Astrocyte (in vitro differentiated cells and primary cell): Measurements from ENCODE around the gene MYL3. TPM values are rescaled to one million over a fixed set of nuclear protein-coding genes. Genes with fewer than 3 reads are reported as not detected.

ENCODE experiments used
- DNase-seq: peaks from one replicate; pipeline ENCODE4 v3.0.0-alpha.2; 2010; ENCODE audit warnings: low read depth
- FAIRE-seq: peaks from 2 replicates; lab custom pipeline; 2011; peaks lifted over from hg19 to GRCh38; lab: Jason Lieb, UNC
- H2AFZ ChIP-seq: 2 replicates; pipeline ENCODE4 v1.6.0; 2012; ENCODE audit warnings: low read depth, low read length, inconsistent platforms
- H3K27ac ChIP-seq: 2 replicates; pipeline ENCODE4 v1.5.1; 2011; ENCODE audit warnings: low read depth, low read length, inconsistent platforms
- H3K27me3 ChIP-seq: 2 replicates; pipeline ENCODE4 v1.6.0; 2011; ENCODE audit warnings: low read length, inconsistent platforms; ENCODE audit not compliant: insufficient read depth
- H3K36me3 ChIP-seq: 2 replicates; pipeline ENCODE4 v1.5.1; 2011; ENCODE audit warnings: low read length, inconsistent platforms; ENCODE audit not compliant: insufficient read depth
- H3K4me1 ChIP-seq: 2 replicates; pipeline ENCODE4 v1.5.1; 2011; ENCODE audit warnings: low read length, inconsistent platforms; ENCODE audit not compliant: insufficient read depth
- H3K4me2 ChIP-seq: 2 replicates; pipeline ENCODE4 v1.6.0; 2012; ENCODE audit warnings: low read length, inconsistent platforms
- H3K4me3 ChIP-seq: 2 replicates; pipeline ENCODE4 v1.5.1; 2011; ENCODE audit warnings: low read depth, mild to moderate bottlenecking, low read length, inconsistent platforms; ENCODE audit not compliant: insufficient read depth
- H3K79me2 ChIP-seq: 2 replicates; pipeline ENCODE4 v1.6.0; 2012; ENCODE audit warnings: mild to moderate bottlenecking, low read length, inconsistent platforms; ENCODE audit not compliant: insufficient read depth
- H3K9ac ChIP-seq: 2 replicates; pipeline ENCODE4 v1.6.0; 2012; ENCODE audit warnings: mild to moderate bottlenecking, low read length, inconsistent platforms
- H3K9me3 ChIP-seq: 2 replicates; pipeline ENCODE4 v1.5.1; 2012; ENCODE audit warnings: low read depth, mild to moderate bottlenecking, low read length, inconsistent platforms; ENCODE audit not compliant: insufficient read depth
- H4K20me1 ChIP-seq: 2 replicates; pipeline ENCODE4 v1.6.0; 2012; ENCODE audit warnings: low read length, inconsistent platforms; ENCODE audit not compliant: insufficient read depth
- H3K27ac Mint-ChIP-seq: one replicate; pipeline ENCODE4 v1.8.0; 2021; ENCODE audit warnings: mild to moderate bottlenecking, mixed read lengths; ENCODE audit not compliant: unreplicated experiment
- H3K27me3 Mint-ChIP-seq: one replicate; pipeline ENCODE4 v1.8.0; 2021; ENCODE audit warnings: low read depth, mixed read lengths; ENCODE audit not compliant: unreplicated experiment
- H3K36me3 Mint-ChIP-seq: one replicate; pipeline ENCODE4 v1.8.0; 2021; ENCODE audit warnings: low read depth, mixed read lengths; ENCODE audit not compliant: unreplicated experiment
- H3K4me1 Mint-ChIP-seq: one replicate; pipeline ENCODE4 v1.8.0; 2021; ENCODE audit warnings: low read depth, mixed read lengths; ENCODE audit not compliant: unreplicated experiment
- H3K4me3 Mint-ChIP-seq: one replicate; pipeline ENCODE4 v1.8.0; 2021; ENCODE audit warnings: mild to moderate bottlenecking, moderate library complexity, mixed read lengths; ENCODE audit not compliant: unreplicated experiment
- H3K9me3 Mint-ChIP-seq: one replicate; pipeline ENCODE4 v1.8.0; 2021; ENCODE audit warnings: mild to moderate bottlenecking, mixed read lengths; ENCODE audit not compliant: unreplicated experiment
- CTCF ChIP-seq: IDR thresholded peaks from 2 replicates; pipeline ENCODE4 v1.5.1; 2011; ENCODE audit warnings: low read depth, mild to moderate bottlenecking, inconsistent platforms, low read length, moderate library complexity; ENCODE audit not compliant: insufficient read depth
- EZH2 ChIP-seq: IDR thresholded peaks from 2 replicates; pipeline ENCODE4 v1.6.1; 2012; ENCODE audit warnings: mild to moderate bottlenecking, low read length, inconsistent platforms; ENCODE audit not compliant: insufficient read depth
- total RNA-seq: library from RNA; stranded (reverse); gene quantifications from 2 replicates; pipeline ENCODE4 v1.2.1, GENCODE V29; 2021

MYL3 gene
- total RNA-seq, 1 donor from 2014 or later = 0.89 TPM

GRCh38 chr3:46875560-46875959 is 12.3 kb upstream of the MYL3 start:
- FAIRE-seq (no peak), DNase-seq (no peak)
- H3K4me2 ChIP-seq = no peak overlapping the region
- no peak overlapping the region for H3K9ac ChIP-seq
- H3K36me3 ChIP-seq = no peaks in the 10 kb centered on the region
- TF ChIP-seq EZH2 (no peak), CTCF (no peak)
- H3K9me3 ChIP-seq = no peaks in the 10 kb centered on the region
- peaks cover 24% of the 10 kb centered on the region for H3K27me3 ChIP-seq
- H3K4me3 Mint-ChIP-seq = no peak overlapping the region
- H2AFZ ChIP-seq = no peak overlapping the region
- no peaks in the 10 kb centered on the region for H3K9me3 Mint-ChIP-seq
- H3K4me3 ChIP-seq = no peak overlapping the region
- H3K27ac ChIP-seq = no peak overlapping the region
- H3K4me1 Mint-ChIP-seq = peaks cover 16% of the 10 kb centered on the region
- H3K27me3 Mint-ChIP-seq = peaks cover 44% of the 10 kb centered on the region
- no peaks in the 10 kb centered on the region for H3K79me2 ChIP-seq
- no peaks in the 10 kb centered on the region for H3K36me3 Mint-ChIP-seq
- no peaks in the 10 kb centered on the region for H3K4me1 ChIP-seq
- H4K20me1 ChIP-seq = no peaks in the 10 kb centered on the region
- no peak overlapping the region for H3K27ac Mint-ChIP-seq

GRCh38 chr3:46874430-46874829 is 11.2 kb upstream of the MYL3 start:
- Mint-ChIP-seq H3K27me3 (peaks cover 46% of the 10 kb centered on the region), H3K4me3 (no peak overlapping the region), H3K36me3 (no peaks in the 10 kb centered on the region), H3K27ac (no peak overlapping the region), H3K4me1 (peaks cover 16% of the 10 kb centered on the region), H3K9me3 (no peaks in the 10 kb centered on the region)
- Histone ChIP-seq H3K27me3 (peaks cover 26% of the 10 kb centered on the region), H3K9ac (no peak overlapping the region), H3K4me3 (no peak overlapping the region), H3K4me2 (no peak overlapping the region), H4K20me1 (no peaks in the 10 kb centered on the region), H3K9me3 (no peaks in the 10 kb centered on the region), H3K79me2 (no peaks in the 10 kb centered on the region), H3K4me1 (no peaks in the 10 kb centered on the region), H3K27ac (no peak overlapping the region), H3K36me3 (no peaks in the 10 kb centered on the region), H2AFZ (no peak overlapping the region)
- FAIRE-seq (no peak), DNase-seq (no peak)
- TF ChIP-seq EZH2 = no peak
- TF ChIP-seq CTCF = no peak

- no peak overlapping the region for H3K27ac Mint-ChIP-seq
- Histone ChIP-seq H3K9ac (no peak overlapping the region), H2AFZ (no peak overlapping the region), H3K36me3 (no peaks in the 10 kb centered on the region), H3K4me2 (no peak overlapping the region), H3K4me3 (no peak overlapping the region), H3K27ac (no peak overlapping the region), H3K9me3 (no peaks in the 10 kb centered on the region), H4K20me1 (no peaks in the 10 kb centered on the region), H3K4me1 (no peaks in the 10 kb centered on the region), H3K79me2 (no peaks in the 10 kb centered on the region), H3K27me3 (peaks cover 26% of the 10 kb centered on the region)
- H3K4me3 Mint-ChIP-seq = no peak overlapping the region
- H3K9me3 Mint-ChIP-seq = no peaks in the 10 kb centered on the region
- no peaks in the 10 kb centered on the region for H3K36me3 Mint-ChIP-seq
- peaks cover 9% of the 10 kb centered on the region for H3K4me1 Mint-ChIP-seq
- peaks cover 53% of the 10 kb centered on the region for H3K27me3 Mint-ChIP-seq
- no peak for DNase-seq
- TF ChIP-seq CTCF = no peak
- no peak for TF ChIP-seq EZH2
- FAIRE-seq = no peak
Observed at GRCh38 chr3:46873521-46873920, 10.3 kb upstream of the MYL3 start.
